K562 (cell line): ENCODE data around the gene AHNAK. TPM values are rescaled to one million over a fixed set of nuclear protein-coding genes. Genes with fewer than 3 reads are reported as not detected.
A peak's percentile ranks its signal among the peaks of the same experiment; 100 is the strongest.

Experiments
- ADNP ChIP-seq: fragments of 200-800 bp; sonication (Bioruptor generic); IDR thresholded peaks from 2 replicates; pipeline ENCODE4 v1.6.1; 2016; ENCODE audit warnings: missing genetic modification characterization, missing compliant biosample characterization
- MAFG ChIP-seq: fragments of 450-650 bp; conservative IDR thresholded peaks from 2 replicates; pipeline ENCODE4 v1.6.1; 2016; ENCODE audit warnings: missing genetic modification characterization, missing compliant biosample characterization
- POLR2AphosphoS5 ChIP-seq: IDR thresholded peaks from 2 replicates; pipeline ENCODE4 v1.6.1; 2011; ENCODE audit warnings: mild to moderate bottlenecking, low read depth, low read length, moderate library complexity; ENCODE audit not compliant: control insufficient read depth, insufficient read depth
- POLR2H ChIP-seq: IDR thresholded peaks from 2 replicates; pipeline ENCODE4 v1.6.1; 2016; ENCODE audit warnings: missing genetic modification characterization, low read depth, mild to moderate bottlenecking, control low read depth, missing compliant biosample characterization, moderate library complexity
- SMAD4 ChIP-seq: fragments of 250-450 bp; sonication (Bioruptor Pico); conservative IDR thresholded peaks from 2 replicates; pipeline ENCODE4 v1.8.0; 2021; ENCODE audit warnings: inconsistent platforms, mild to moderate bottlenecking, moderate library complexity
- SREBF2 ChIP-seq: sonication (generic); formaldehyde crosslinking; IDR thresholded peaks from 2 replicates; pipeline ENCODE4 v1.4.0; 2020; ENCODE audit warnings: mild to moderate bottlenecking, missing genetic modification reagents
- THAP7 ChIP-seq: fragments of 250-450 bp; sonication (Bioruptor Pico); IDR thresholded peaks from 2 replicates; pipeline ENCODE4 v1.5.0; 2021
- THRAP3 ChIP-seq: fragments of 450-650 bp; IDR thresholded peaks from 2 replicates; pipeline ENCODE4 v1.6.1; 2016; ENCODE audit warnings: mild to moderate bottlenecking, inconsistent platforms, borderline replicate concordance
- ZBTB5 ChIP-seq: fragments of 450-650 bp; IDR thresholded peaks from 2 replicates; pipeline ENCODE4 v1.6.1; 2017; ENCODE audit warnings: antibody characterized with exemption
- ZNF140 ChIP-seq: fragments of 250-450 bp; sonication (Bioruptor Pico); IDR thresholded peaks from 2 replicates; pipeline ENCODE4 v1.8.0; 2021; ENCODE audit warnings: moderate library complexity, mild to moderate bottlenecking, inconsistent platforms
- ZNF699 ChIP-seq: fragments of 250-450 bp; sonication (Bioruptor Pico); IDR thresholded peaks from 2 replicates; pipeline ENCODE4 v1.8.0; 2021; ENCODE audit warnings: mild to moderate bottlenecking, moderate library complexity; ENCODE audit not compliant: insufficient replicate concordance
- ZNF740 ChIP-seq, 3 experiments: fragments of 200-800 bp in 1 of 3; sonication (Bioruptor generic) in 1 of 3; sonication (generic) in 1 of 3; formaldehyde crosslinking in 1 of 3; IDR thresholded peaks; 2 replicates each; pipeline versions ENCODE4 v1.6.1 to v1.8.0; 2016 to 2022; ENCODE audit warnings: mild to moderate bottlenecking in 2 of 3, missing compliant biosample characterization in 2 of 3, missing genetic modification characterization in 2 of 3, missing genetic modification reagents in 1 of 3
- polyA plus RNA-seq, 8 experiments: library from polyadenylated mRNA; depleted of rRNA in 4 of 8; stranded (reverse) in 5 of 8; unstranded in 3 of 8; fragments of >200 nt; fragmentation: Nextera tagmentation in 2 of 8; fragmentation: Illumina TruSeq in 1 of 8; extraction: Ambion mirVana in 2 of 8; extraction: Trizol in 1 of 8; gene quantifications; 2 replicates each; pipeline versions ENCODE4 v1.2.1 to v1.2.3, GENCODE V29; 2011 to 2014; ENCODE audit warnings: inconsistent platforms in 1 of 8, missing spikeins in 1 of 8
- total RNA-seq, 7 experiments: library from RNA; depleted of rRNA in 6 of 7; stranded (reverse); fragments of >200 nt in 6 of 7; fragmentation: Illumina TruSeq in 2 of 7; extraction: Trizol in 2 of 7; gene quantifications; 2 replicates each; pipeline versions ENCODE4 v1.2.1 to v1.2.3, GENCODE V29; 2011 to 2021; ENCODE audit warnings: low replicate concordance in 1 of 7
- TF ChIP-seq, protein P1 (sequence below), 2 experiments: fragments of 150-350 bp in 1 of 2; IDR thresholded peaks; 2 replicates each; pipeline ENCODE4 v1.6.1; 2012 to 2016; ENCODE audit warnings: low read depth in 2 of 2, low read length in 2 of 2, mild to moderate bottlenecking in 1 of 2, moderate library complexity in 1 of 2
- TF ChIP-seq, protein P2 (sequence below): fragments of 250-450 bp; sonication (Bioruptor Pico); IDR thresholded peaks from 2 replicates; pipeline ENCODE4 v1.4.0; 2020; ENCODE audit warnings: mild to moderate bottlenecking, moderate library complexity

AHNAK gene
- total and polyA plus RNA-seq, 9 of the 15 experiments (the other 6 are each of a cell fraction or from before 2014, with no cell fraction given), result 1.5 to 89.7 (median 45.0) TPM

GRCh38 chr11:62542750-62543567 is 3.6 kb downstream of the AHNAK start (continued):
- TF ChIP-seq, protein P1, sequence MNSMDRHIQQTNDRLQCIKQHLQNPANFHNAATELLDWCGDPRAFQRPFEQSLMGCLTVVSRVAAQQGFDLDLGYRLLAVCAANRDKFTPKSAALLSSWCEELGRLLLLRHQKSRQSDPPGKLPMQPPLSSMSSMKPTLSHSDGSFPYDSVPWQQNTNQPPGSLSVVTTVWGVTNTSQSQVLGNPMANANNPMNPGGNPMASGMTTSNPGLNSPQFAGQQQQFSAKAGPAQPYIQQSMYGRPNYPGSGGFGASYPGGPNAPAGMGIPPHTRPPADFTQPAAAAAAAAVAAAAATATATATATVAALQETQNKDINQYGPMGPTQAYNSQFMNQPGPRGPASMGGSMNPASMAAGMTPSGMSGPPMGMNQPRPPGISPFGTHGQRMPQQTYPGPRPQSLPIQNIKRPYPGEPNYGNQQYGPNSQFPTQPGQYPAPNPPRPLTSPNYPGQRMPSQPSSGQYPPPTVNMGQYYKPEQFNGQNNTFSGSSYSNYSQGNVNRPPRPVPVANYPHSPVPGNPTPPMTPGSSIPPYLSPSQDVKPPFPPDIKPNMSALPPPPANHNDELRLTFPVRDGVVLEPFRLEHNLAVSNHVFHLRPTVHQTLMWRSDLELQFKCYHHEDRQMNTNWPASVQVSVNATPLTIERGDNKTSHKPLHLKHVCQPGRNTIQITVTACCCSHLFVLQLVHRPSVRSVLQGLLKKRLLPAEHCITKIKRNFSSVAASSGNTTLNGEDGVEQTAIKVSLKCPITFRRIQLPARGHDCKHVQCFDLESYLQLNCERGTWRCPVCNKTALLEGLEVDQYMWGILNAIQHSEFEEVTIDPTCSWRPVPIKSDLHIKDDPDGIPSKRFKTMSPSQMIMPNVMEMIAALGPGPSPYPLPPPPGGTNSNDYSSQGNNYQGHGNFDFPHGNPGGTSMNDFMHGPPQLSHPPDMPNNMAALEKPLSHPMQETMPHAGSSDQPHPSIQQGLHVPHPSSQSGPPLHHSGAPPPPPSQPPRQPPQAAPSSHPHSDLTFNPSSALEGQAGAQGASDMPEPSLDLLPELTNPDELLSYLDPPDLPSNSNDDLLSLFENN (IDR thresholded peaks at IDR 0.05; ENCODE audit: low read depth in 2 of 2, low read length in 2 of 2), result peak in 1 of 2 experiments; percentile 54; a peak in 1 of 4 replicates
- TF ChIP-seq ZNF699 (CRISPR knock-in tag) (no peak), ZNF140 (CRISPR knock-in tag) (no peak), ZBTB5 (no peak), THAP7 (no peak), ADNP (tag) (no peak), SREBF2 (no peak), POLR2AphosphoS5 (no peak), THRAP3 (no peak), ZNF740 (CRISPR knock-in tag; IDR thresholded peaks at IDR 0.05) (peak; percentile 93), ZNF740 (tag; IDR thresholded peaks at IDR 0.05) (peak in 1 of 2 experiments; percentile 38; a peak in 1 of 4 replicates), POLR2H (tag) (no peak), MAFG (tag) (no peak), SMAD4 (peak; percentile 62; the same call in 1 of the 2 replicates)
- TF ChIP-seq, protein P2, sequence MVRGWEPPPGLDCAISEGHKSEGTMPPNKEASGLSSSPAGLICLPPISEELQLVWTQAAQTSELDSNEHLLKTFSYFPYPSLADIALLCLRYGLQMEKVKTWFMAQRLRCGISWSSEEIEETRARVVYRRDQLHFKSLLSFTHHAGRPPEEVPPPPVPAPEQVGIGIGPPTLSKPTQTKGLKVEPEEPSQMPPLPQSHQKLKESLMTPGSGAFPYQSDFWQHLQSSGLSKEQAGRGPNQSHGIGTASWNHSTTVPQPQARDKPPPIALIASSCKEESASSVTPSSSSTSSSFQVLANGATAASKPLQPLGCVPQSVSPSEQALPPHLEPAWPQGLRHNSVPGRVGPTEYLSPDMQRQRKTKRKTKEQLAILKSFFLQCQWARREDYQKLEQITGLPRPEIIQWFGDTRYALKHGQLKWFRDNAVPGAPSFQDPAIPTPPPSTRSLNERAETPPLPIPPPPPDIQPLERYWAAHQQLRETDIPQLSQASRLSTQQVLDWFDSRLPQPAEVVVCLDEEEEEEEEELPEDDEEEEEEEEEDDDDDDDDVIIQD (CRISPR knock-in tag), result no peak
